NCI-H146 treated with DMSO at 0.1 percent for 48 hours (cell line): ENCODE data around the gene TMEM178A.
"Not testable (repeated sequence)": the region's sequence is repeated elsewhere in the genome, so short reads cannot be mapped to it uniquely, and the experiment has no call there.

Experiments
- DNase-seq: peaks from one replicate; lab custom pipeline; 2025; ENCODE audit not compliant: unreplicated experiment; lab: John Stamatoyannopoulos, UW

TMEM178A gene

DNA sequence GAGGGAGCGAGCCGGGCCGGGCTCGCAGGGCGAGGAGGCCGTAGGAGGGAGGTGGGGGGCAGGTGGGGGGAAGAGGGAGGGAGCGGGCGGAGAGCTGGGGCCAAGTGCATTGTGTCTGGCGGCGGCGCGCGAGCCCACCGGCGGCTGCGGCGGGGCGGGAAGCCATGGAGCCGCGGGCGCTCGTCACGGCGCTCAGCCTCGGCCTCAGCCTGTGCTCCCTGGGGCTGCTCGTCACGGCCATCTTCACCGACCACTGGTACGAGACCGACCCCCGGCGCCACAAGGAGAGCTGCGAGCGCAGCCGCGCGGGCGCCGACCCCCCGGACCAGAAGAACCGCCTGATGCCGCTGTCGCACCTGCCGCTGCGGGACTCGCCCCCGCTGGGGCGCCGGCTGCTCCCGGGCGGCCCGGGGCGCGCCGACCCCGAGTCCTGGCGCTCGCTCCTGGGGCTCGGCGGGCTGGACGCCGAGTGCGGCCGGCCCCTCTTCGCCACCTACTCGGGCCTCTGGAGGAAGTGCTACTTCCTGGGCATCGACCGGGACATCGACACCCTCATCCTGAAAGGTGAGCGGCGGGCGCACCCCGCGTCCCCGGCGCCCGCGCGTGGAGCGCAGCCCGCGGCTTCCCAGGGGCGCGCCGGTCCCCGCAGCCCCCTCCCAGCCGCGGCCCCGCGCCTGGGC, at the start of gene TMEM178A:
Gene TMEM178A, plus strand, starts transcription at position 107 of the 680 bp plus-strand sequence. Its CDS starts 58 bp downstream, at position 165.
- no peak for DNase-seq

DNA sequence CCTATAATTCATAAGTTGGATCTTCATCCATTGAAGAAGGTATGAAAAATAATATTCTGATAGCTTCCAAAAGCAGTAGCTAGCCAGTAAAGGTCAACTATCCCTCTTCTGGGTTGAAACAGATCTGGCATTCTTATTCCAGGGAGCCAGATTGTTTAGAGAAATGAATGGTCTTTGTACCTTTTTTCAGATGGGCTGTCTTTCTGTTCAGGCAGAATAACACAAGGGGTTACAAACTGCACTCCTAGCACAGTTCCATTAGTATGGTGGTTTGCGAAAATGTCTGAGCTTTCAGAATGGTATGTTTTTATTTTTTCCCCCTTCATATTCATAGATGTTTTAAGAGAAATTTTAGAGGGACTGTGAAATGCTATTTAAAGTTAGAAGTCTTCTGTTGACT, 47.5 kb upstream of the TMEM178A start:
- no peak for DNase-seq

- DNase-seq, result no peak
Measured at GRCh38 chr2:39618736-39619135, 47.0 kb upstream of the TMEM178A start.

- no peak for DNase-seq
Measured at GRCh38 chr2:39620067-39620466, 45.6 kb upstream of the TMEM178A start.

- DNase-seq, result no peak
Measured at GRCh38 chr2:39621596-39621995, 44.1 kb upstream of the TMEM178A start.

- DNase-seq, result no peak
Measured at GRCh38 chr2:39622860-39623259, 42.9 kb upstream of the TMEM178A start.

GRCh38 chr2:39623917-39624316, 41.8 kb upstream of the TMEM178A start:
- no peak for DNase-seq

DNA sequence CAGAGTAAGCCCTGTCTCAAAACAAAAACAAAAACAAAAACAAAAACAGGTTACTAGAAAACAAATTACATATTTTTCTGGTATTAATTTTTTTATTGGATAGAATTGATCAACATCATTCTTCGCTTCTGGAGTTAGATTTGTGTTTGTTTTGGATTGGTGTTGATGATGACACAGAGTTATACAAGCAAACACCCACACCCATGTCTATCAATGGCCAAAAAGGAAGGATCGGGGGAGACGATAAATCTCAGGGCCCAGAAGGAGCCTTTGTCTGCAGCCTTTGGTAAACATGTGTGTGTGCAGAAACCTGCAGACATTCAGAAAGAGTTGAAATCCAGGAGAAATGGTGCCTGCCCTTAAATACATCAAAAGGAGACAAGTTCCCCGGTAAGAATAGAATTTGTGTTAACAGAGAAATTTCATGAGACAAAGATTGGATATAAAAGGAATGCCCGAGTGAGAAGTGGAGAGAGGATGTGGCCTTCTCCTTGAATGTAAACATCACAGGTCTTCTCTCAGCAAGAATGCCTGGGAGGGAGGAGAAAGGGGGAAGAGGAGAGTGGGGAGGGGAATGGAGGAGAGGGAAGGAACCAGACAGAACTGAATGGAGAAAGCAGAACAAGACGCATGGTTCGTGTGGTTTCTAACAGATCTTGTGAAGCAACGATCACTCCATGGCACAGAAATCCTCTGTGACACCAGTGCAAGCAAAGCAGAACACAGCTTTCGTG, 40.4 kb upstream of the TMEM178A start:
- no peak for DNase-seq

DNA sequence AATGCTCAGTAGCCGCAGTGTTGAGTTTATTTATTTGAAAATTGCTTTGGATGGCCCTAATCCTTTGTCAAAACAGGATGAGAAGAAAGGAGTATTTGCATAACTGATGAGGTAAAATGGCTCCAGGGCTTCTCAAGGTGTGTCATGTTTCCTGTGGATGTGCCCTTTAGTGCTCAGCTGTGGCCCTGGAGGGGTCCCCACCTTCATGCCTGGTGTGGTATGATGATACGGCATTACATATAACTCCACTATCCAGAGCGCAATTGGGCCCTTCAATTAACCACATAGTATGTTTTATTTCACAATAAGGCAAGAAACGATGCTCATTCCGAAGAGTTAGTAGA, 39.8 kb upstream of the TMEM178A start:
- no peak for DNase-seq

GRCh38 chr2:39628346-39628745, 37.4 kb upstream of the TMEM178A start:
- DNase-seq, result not testable (repeated sequence)

- no peak for DNase-seq
Measured at GRCh38 chr2:39629646-39630045, 36.1 kb upstream of the TMEM178A start.

GRCh38 chr2:39631256-39631655, 34.5 kb upstream of the TMEM178A start:
- no peak for DNase-seq

DNA sequence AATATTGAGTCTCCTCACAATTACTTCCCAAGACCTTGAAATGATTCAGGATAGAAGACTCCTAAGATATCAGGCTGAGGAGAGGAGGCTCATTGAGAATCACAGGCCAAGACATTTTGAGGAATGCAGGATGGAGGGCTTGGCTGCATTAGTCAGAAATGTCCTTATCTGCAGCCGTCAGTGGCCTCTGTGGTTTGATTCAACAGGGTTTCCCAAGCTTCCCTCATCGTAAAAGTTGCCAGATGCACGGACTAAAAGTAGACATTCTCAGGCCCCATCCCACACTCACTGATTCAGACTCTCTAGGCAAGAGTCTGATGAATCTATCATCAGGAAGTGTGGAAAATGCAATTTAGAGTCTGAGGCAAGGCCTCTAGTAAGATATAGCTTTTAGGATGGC, 34.0 kb upstream of the TMEM178A start:
- no peak for DNase-seq

DNA sequence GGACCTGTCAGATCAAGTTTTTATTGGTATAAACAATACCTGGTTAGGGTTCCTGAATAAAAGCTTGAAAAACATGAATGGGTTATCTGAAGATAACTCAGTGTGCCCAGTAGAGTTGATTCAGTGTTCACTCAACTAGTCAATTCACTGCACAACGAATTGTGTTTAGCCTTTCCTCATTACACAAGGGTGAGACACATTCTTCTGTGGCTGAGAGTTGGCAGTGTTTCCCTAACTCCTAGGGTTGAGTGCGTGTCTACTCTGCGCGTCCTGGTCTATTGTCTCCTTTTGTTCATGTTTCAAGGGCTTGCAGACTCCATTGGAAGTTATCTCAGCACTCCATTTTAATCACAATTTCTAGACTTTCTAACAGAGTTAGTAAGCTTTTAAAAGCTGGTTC, 32.8 kb upstream of the TMEM178A start:
- no peak for DNase-seq

- no peak for DNase-seq
Measured at GRCh38 chr2:39636306-39636705, 29.4 kb upstream of the TMEM178A start.

DNA sequence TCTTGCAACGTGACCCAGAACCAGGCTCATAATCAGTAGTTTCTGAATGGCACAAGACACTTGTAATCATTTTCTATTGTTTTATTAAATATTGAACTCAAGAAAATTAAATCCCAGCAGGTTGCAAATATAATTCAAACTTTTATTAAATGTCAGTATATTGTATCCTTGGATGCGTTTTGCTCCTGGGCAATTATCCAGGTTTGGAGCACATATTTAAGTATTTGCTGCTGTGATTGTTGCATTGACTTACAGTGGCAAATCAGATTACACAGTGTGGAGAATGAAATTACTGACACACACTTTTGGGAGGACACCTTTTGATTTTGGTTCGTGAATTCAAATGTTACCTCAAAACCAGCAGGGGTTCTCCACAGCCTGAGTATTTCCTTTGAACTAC, 27.1 kb upstream of the TMEM178A start:
- no peak for DNase-seq

DNA sequence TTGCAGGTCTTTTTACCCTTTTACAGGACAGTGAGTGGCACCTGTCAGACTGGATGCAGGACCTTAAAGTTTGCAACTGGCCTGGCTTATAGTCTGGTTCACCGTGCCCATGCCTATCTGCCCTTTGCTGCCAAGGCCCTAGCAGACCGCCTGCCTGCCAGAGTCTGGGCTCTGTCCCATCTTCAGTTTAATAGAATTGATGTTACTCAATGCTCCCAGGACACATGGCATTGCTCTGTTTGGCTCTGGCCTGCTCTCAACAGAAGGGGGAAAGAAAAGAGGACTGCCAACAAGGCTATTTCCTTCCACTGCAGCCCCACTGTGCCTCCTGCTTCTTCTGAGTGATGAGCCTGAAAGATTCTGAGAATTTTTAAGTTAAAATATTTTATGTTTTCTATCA, 25.6 kb upstream of the TMEM178A start:
- DNase-seq, result no peak

DNA sequence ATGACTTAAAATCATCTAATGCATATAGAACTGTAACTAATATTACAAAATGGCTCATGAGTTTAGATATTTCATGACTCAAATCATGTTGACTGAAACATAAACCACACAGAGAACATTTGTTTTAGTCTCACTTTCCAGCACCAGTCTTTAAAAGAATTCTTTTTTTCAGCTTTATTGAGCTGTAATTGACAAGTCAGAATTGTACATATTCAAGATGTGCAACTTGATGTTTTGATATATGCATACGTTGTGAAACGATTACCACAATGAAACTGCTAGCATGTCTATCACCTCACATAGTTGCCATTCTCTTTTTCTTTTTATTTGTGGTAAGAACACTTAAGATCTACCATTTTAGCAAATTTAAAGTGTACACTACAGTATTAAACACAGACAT, 25.0 kb upstream of the TMEM178A start:
- DNase-seq, result no peak

GRCh38 chr2:39641635-39642034, 24.1 kb upstream of the TMEM178A start:
- no peak for DNase-seq

DNA sequence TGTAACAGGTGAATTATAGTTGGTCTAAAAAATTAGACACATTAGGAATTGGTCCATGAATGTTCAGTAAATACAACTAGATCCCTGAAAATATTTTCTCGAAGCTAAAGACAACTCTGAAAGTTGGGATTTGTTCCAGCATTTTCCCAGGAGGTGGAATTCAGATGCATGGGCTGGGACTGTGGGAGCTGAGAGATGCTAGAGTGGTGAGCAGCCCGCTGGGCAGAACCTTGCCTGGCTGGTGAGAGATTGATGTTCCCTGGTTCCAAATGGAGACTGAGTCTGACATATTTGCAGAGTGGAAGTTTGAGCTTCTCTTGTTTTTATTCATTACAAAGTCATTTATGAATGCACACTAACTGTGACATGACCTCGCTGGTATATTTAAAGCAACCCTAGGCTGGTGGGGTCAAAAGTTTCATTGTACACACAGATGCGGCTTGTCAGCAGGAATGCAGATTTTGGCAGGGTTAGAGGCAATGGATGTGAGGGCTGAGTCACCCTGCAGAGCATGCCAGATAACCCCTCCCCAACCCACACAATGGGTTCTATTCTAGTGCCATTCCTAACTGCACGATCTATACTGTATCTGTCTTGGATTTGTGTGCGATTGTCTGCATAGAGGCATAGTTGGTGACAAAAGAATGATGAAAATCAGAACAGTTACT, 23.5 kb upstream of the TMEM178A start:
- no peak for DNase-seq

DNA sequence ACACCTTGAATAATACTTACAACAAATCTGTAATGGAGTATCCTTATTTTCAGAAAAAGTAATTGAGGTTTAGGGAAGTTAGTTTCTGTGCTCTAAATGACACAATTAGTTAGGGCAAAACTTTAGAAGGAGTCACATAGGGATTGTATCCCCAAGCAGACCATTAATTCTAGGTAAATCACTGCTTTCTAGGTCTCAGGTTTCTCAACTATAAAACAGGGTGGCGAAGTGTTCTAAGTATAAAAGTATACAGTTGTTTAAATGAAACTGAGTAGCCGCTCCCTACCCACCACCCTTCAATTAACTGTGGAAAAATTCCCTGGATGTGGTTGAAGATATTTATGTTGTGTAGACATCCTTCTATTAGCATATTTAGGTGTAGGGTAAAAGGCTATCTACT, 19.9 kb upstream of the TMEM178A start:
- no peak for DNase-seq

GRCh38 chr2:39646267-39646666, 19.4 kb upstream of the TMEM178A start:
- DNase-seq, result no peak
